HG02623 (cell line): ENCODE results near the gene SMARCD1.
A peak's percentile ranks its signal among the peaks of the same experiment; 100 is the strongest.

ENCODE experiments used
- ATAC-seq: cut with Tn5 transposase; IDR thresholded peaks from one replicate; pipeline ENCODE4 v1.9.1; 2021; ENCODE audit warnings: moderate library complexity; ENCODE audit not compliant: unreplicated experiment

The SMARCD1 gene

DNA sequence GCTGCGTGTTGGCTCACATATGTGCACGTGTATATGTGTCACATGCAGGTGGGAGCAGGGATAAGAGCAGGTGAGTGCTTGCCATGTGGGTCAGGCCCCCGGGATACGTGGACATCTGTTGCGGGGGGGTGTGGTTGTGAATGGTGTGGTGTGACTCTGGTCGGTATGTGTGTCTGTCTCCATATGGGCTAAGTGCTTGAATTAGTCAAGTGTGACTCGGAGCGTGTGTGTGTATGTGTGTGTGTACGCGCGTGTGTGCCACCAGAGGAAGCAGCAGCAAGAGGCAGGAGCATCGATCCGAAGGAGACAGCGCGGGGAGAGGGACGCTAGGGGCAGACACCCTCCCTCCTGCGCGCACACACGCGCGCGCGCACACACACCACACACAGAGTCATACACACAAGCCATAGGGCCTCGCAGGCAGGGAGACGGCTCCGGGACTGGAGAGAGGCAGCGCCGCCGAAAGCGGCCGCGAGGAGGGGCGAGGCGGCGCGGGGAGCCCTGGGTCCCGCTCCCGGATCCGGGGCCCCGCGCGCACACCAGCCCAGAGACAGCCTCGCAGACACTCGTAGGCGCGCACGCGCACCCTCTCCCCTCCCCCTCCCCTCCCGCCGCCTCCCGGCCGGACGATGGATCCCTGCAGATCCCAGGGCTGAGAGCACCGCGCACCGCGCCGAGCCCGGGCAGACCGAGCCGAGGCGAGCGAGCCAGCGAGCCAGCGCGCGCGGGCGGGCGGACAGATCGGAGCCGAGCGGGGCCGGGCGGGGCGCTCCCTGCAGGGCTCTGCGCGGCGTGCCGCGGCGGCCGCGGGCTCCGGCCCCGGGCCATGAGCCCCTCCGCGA lies 27.9 kb upstream of the SMARCD1 start, which contains the start of gene ASIC1:
ASIC1 (plus strand) TSS at position 597 of the 842 bp plus-strand sequence. CDS start 1,171 bp downstream, outside the sequence.
- no peak for ATAC-seq

DNA sequence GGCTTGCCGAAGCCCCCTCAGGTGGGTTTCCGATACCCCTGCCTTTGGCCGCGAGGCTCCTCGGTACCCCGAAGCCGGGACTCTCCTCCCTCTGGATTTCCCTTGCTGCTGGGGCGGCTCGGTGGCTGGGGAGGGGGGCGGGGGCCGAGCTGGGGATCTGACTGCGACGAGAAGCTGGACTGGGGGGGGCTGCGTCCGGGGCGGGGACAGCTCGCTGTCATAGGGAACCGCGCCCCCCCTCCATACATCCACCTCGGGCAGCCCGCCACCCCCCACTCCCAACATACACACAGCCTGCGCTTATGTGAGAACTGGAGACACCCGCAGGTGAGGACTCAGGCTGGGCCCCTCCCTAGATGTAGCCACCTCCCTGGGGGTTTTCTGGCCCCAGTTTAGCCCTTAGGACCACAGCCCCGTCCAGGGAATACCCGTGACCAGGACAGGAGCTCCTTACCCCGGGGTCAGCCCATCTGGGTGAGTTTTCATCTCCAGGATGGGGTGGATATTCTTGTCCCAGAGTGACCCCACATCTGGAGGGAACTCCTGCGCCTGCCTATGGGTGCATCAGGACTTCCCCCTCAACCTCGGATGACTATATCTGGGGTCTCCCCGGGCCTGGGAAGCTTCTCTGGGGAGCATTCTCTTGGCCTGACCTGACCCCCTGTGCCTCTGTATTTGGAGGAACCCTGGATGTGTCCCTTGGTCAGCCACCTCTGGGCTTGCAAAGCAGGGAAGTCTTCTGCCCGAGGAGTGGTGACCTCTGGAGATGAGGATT lies 27.1 kb upstream of the SMARCD1 start:
- ATAC-seq, result no peak

GRCh38 chr12:50058743-50059312 lies 26.3 kb upstream of the SMARCD1 start:
- no peak for ATAC-seq

DNA sequence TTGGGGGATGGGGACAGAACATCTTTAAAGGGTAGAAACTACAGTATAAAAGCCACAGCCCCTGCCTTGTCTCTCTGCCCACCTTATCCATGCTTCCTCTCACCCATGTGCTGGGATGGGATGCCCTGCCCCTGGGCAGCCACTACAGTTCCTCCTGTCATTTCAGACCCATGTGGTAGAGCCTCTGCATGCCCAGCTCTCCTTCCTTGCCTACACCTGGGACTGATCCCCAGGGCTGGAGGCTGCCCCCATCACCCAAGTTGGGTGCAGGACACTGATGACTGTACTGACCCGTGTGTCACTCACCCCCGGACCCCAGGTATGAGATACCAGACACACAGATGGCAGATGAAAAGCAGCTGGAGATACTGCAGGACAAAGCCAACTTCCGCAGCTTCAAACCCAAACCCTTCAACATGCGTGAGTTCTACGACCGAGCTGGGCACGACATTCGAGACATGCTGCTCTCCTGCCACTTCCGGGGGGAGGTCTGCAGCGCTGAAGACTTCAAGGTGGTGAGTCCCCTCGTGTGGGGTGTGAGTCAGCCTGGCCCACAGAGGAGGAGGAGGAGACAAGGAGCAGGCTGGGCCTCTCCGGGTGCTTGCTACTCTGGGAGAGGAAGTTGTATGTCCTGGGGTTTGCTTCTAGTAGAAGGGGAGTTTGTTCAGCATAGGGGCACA lies 25.6 kb upstream of the SMARCD1 start:
- ATAC-seq, result no peak

- no peak for ATAC-seq
Measured at GRCh38 chr12:50060120-50060468, 25.0 kb upstream of the SMARCD1 start.

DNA sequence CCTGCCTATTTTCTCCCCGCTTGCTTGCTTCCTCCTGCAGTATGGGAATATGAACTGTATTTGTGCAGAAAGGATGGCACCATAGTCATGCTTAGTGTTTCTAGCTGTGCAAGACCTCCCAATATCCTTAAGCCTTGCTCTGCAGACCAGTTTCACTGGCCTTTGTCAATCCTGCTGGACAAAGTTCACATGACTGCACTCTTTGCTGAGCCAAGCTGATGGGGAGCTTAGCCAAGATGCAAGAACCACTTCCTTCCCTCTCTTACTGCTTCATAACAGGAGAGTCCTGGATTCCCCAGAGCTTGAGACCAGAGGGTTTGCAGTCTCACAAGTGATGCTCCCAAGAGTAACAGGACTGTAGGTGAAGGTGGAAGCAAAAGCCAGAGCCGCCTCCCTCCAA lies 24.0 kb upstream of the SMARCD1 start:
- ATAC-seq, result no peak

GRCh38 chr12:50061946-50062686 lies 23.0 kb upstream of the SMARCD1 start:
- ATAC-seq, result no peak

DNA sequence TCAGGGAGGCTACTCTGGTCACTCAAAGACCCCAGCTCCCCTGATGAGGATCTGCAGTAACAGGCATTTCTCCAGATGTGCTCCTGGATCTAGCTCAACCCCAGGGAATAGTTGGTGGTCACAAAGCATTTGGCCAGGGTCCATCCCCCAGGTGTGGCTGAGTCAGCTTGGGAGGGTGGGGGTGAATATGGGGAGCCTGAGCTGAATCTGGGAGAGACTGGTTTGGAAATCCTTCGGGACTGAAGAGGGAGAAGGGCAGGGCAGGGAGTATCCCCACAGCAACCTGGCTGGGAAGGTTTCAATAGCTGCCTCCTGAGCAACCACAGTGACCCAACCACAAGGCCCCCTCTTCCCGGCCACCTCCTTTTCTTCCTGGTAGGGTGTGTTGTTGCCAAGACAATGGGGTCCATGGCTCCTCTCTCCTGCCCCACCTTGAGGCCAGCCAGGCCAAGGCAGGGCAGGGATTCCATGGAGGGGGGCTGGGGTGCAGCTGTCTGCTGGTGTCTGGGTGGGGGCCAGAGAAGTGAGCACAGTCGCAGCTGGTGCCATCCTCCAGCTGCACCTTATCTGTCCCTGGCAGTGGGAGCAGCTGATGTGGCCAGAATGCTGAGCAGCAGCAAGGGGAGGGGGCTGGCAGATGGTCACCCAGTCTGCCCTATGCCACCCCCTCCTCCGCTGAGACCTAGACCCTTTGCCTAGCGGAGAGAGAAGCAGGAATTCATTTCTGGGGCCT lies 22.2 kb upstream of the SMARCD1 start:
- ATAC-seq, result no peak

- no peak for ATAC-seq
Measured at GRCh38 chr12:50065726-50066310, 19.3 kb upstream of the SMARCD1 start.

GRCh38 chr12:50066402-50066801 lies 18.7 kb upstream of the SMARCD1 start:
- ATAC-seq, result no peak

GRCh38 chr12:50069069-50069468 lies 16.1 kb upstream of the SMARCD1 start:
- no peak for ATAC-seq

DNA sequence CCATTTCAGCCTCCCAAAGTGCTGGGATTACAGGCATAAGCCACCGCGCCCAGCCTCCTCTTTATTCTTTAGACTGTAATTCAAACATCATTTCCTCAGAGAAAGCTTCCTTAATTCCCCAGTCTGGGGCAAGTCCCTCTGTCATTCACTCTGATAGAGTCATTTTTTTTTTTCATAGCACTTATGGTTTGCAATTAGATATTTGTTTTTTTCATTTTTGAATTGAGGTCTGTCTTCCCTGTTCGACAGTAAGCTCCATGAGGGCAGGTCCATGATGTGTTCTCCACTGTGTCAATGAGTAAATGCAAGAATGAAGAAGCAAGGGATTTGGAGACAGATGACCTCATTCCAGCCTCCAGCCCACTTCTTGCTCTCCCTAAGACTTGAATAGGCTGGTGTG lies 15.6 kb upstream of the SMARCD1 start:
- no peak for ATAC-seq

GRCh38 chr12:50070314-50071060 lies 14.7 kb upstream of the SMARCD1 start:
- no peak for ATAC-seq

- no peak for ATAC-seq
Measured at GRCh38 chr12:50072198-50072907, 12.8 kb upstream of the SMARCD1 start.

GRCh38 chr12:50073206-50073605 lies 11.9 kb upstream of the SMARCD1 start:
- no peak for ATAC-seq

DNA sequence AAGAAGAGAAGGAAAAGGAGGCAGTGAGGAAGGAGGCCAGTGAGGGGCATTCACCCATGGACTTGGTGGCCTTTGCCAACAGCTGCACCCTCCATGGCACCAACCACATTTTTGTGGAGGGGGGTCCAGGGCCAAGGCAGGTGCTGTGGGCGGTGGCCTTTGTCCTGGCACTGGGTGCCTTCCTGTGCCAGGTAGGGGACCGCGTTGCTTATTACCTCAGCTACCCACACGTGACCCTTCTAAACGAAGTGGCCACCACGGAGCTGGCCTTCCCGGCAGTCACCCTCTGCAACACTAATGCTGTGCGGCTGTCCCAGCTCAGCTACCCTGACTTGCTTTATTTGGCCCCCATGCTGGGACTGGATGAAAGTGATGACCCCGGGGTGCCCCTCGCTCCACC lies 11.4 kb upstream of the SMARCD1 start:
- no peak for ATAC-seq

- ATAC-seq, result peak; percentile 79
Measured at GRCh38 chr12:50074936-50075807, 10.0 kb upstream of the SMARCD1 start.
